ENCODE data around the gene TSPAN10.

- TF ChIP-seq CTCF (IDR thresholded peaks at IDR 0.05) = no peak
- TF ChIP-seq POLR2A (IDR thresholded peaks at IDR 0.05) = no peak
Observed at GRCh38 chr17:81589612-81590011, 47.4 kb upstream of the TSPAN10 start.

Data from tibial nerve (tissue), 3 donors.